Endothelial cell of umbilical vein (primary cell): ENCODE results near the gene KIF6. TPM values are rescaled to one million over a fixed set of nuclear protein-coding genes. Genes with fewer than 3 reads are reported as not detected.

Experiments
- BruUV-seq: library from RNA; stranded (reverse); fragments of 400-500 nt; replicated peaks from 2 replicates; lab custom pipeline; 2021; lab: Mats Ljungman, UMichigan
- CTCF ChIA-PET: fragments of 300-600, 350-600 bp; sonication (Branson Sonifier 250); formaldehyde crosslinking; loops from one replicate; lab custom pipeline; 2021; ENCODE audit warnings: antibody characterized with exemption, inconsistent platforms; lab: Charles Lee
- POLR2A ChIA-PET: fragments of 300-600, 350-600 bp; sonication (Branson Sonifier 250); formaldehyde crosslinking; loops from one replicate; lab custom pipeline; 2021; ENCODE audit warnings: antibody characterized with exemption, inconsistent platforms; lab: Charles Lee
- DNase-seq: peaks from one replicate; pipeline ENCODE4 v3.0.0-alpha.2; 2011; ENCODE audit warnings: low read depth, low spot score
- FAIRE-seq: peaks from 2 replicates; lab custom pipeline; 2011; peaks lifted over from hg19 to GRCh38; lab: Jason Lieb, UNC
- H2AFZ ChIP-seq: 2 replicates; pipeline ENCODE4 v1.6.0; 2012; ENCODE audit warnings: low read depth, low read length, control low read depth, inconsistent platforms
- H3K27ac ChIP-seq: 2 replicates; pipeline ENCODE4 v1.5.1; 2011; ENCODE audit warnings: low read depth, mild to moderate bottlenecking, control low read depth, low read length, moderate library complexity; ENCODE audit not compliant: insufficient read depth
- H3K27me3 ChIP-seq, 2 experiments: 2 replicates each; pipeline versions ENCODE4 v1.6.0 to v1.6.1; 2011; ENCODE audit warnings: low read length in 2 of 2, mixed read lengths in 1 of 2; ENCODE audit not compliant: control insufficient read depth in 2 of 2, insufficient read depth in 2 of 2
- H3K36me3 ChIP-seq, 2 experiments: 2 replicates in 1 of 2; 3 replicates in 1 of 2; pipeline ENCODE4 v1.5.1; 2011; ENCODE audit warnings: low read length in 2 of 2, mild to moderate bottlenecking in 1 of 2, moderate library complexity in 1 of 2; ENCODE audit not compliant: control insufficient read depth in 2 of 2, insufficient read depth in 2 of 2; ENCODE audit errors: extremely low read depth in 1 of 2
- H3K4me1 ChIP-seq: 3 replicates; pipeline ENCODE4 v1.5.1; 2011; ENCODE audit warnings: mild to moderate bottlenecking, low read length; ENCODE audit not compliant: control insufficient read depth, insufficient read depth; ENCODE audit errors: extremely low read depth
- H3K4me2 ChIP-seq: 2 replicates; pipeline ENCODE4 v1.6.1; 2011; ENCODE audit warnings: low read length, control low read depth, mixed read lengths; ENCODE audit not compliant: insufficient read depth
- H3K4me3 ChIP-seq, 3 experiments: fragments of 200-600 bp in 1 of 3; sonication (generic), shearing (Covaris generic) in 1 of 3; replicated peaks in 1 of 3; 2 replicates each; pipeline ENCODE4 v1.5.1; 2011 to 2016; ENCODE audit warnings: control low read depth in 3 of 3, low read length in 3 of 3, mild to moderate bottlenecking in 2 of 3, inconsistent platforms in 1 of 3, low read depth in 1 of 3, moderate library complexity in 1 of 3; ENCODE audit not compliant: insufficient read depth in 1 of 3
- H3K79me2 ChIP-seq: 2 replicates; pipeline ENCODE4 v1.6.0; 2012; ENCODE audit warnings: low read length, inconsistent platforms; ENCODE audit not compliant: control insufficient read depth, insufficient read depth
- H3K9ac ChIP-seq: replicated peaks from 2 replicates; pipeline ENCODE3; 2011; ENCODE audit warnings: low read length, control low read depth; ENCODE audit not compliant: insufficient read depth; ENCODE audit errors: extremely low read depth
- H3K9me1 ChIP-seq: replicated peaks from 3 replicates; pipeline ENCODE4 v1.6.0; 2011; ENCODE audit warnings: mild to moderate bottlenecking, low read length; ENCODE audit not compliant: control insufficient read depth, insufficient read depth; ENCODE audit errors: extremely low read depth
- H3K9me3 ChIP-seq: replicated peaks from 2 replicates; pipeline ENCODE4 v1.5.1; 2012; ENCODE audit warnings: low read length, inconsistent platforms; ENCODE audit not compliant: control insufficient read depth, insufficient read depth
- H4K20me1 ChIP-seq: replicated peaks from 2 replicates; pipeline ENCODE3; 2011; ENCODE audit warnings: mild to moderate bottlenecking, low read length; ENCODE audit not compliant: control insufficient read depth, insufficient read depth; ENCODE audit errors: extremely low read depth
- EZH2 ChIP-seq: IDR thresholded peaks from 2 replicates; pipeline ENCODE4 v1.6.1; 2012; ENCODE audit warnings: borderline replicate concordance, low read depth, mild to moderate bottlenecking, moderate library complexity, low read length, inconsistent platforms; ENCODE audit not compliant: severe bottlenecking
- FOS ChIP-seq: IDR thresholded peaks from 2 replicates; pipeline ENCODE4 v1.6.1; 2011; ENCODE audit warnings: mild to moderate bottlenecking, low read length, moderate library complexity, borderline replicate concordance; ENCODE audit not compliant: insufficient read depth
- GATA2 ChIP-seq: IDR thresholded peaks from 2 replicates; pipeline ENCODE4 v1.7.0; 2011; ENCODE audit warnings: low read depth, mild to moderate bottlenecking, moderate library complexity, mixed read lengths, low read length; ENCODE audit not compliant: insufficient read length, insufficient read depth
- JUN ChIP-seq: IDR thresholded peaks from 2 replicates; pipeline ENCODE4 v1.6.1; 2011; ENCODE audit warnings: borderline replicate concordance, low read depth; ENCODE audit not compliant: insufficient read length, insufficient read depth
- MYC ChIP-seq: IDR thresholded peaks from one replicate; pipeline ENCODE4 v1.6.1; 2011; ENCODE audit warnings: mild to moderate bottlenecking, low read depth, low read length
- POLR2A ChIP-seq: IDR thresholded peaks from 2 replicates; pipeline ENCODE4 v1.6.1; 2012; ENCODE audit warnings: low read depth, mild to moderate bottlenecking, control low read depth, low read length
- POLR2AphosphoS5 ChIP-seq: IDR thresholded peaks from 2 replicates; pipeline ENCODE4 v1.6.1; 2012; ENCODE audit warnings: low read depth, mild to moderate bottlenecking, control low read depth, low read length, moderate library complexity; ENCODE audit not compliant: insufficient read depth
- dilution Hi-C: fragments of 300-500 bp; cut with MboI; formaldehyde crosslinking; loops from one replicate; pipeline ENCODE4 v1.15.0; 2019; ENCODE audit warnings: low sequenced_read_pairs; ENCODE audit not compliant: extremely low pct_ligation_motif_present
- intact Hi-C: fragments of 100-400 bp; cut with micrococcal nuclease; formaldehyde crosslinking; loops from one replicate; pipeline ENCODE4 v1.10.0; 2022
- polyA plus RNA-seq, 4 experiments: library from polyadenylated mRNA; depleted of rRNA in 3 of 4; stranded (reverse) in 3 of 4; unstranded in 1 of 4; fragments of >200 nt; gene quantifications; 2 replicates each; pipeline versions ENCODE4 v1.2.1 to v1.2.3, GENCODE V29; 2011 to 2012; ENCODE audit warnings: missing spikeins in 1 of 4
- total RNA-seq: library from RNA; stranded (reverse); gene quantifications from 2 replicates; pipeline ENCODE4 v1.2.3, GENCODE V29; 2021
- TF ChIP-seq, protein P1 (sequence below): IDR thresholded peaks from 2 replicates; pipeline ENCODE4 v1.6.1; 2011; ENCODE audit not compliant: insufficient read depth, insufficient read length
- TF ChIP-seq, protein P2 (sequence below), 2 donors: IDR thresholded peaks; 1 replicate in 1 of 2; 2 replicates in 1 of 2; pipeline ENCODE4 v1.5.1; 2011; ENCODE audit warnings: low read length in 2 of 2, mild to moderate bottlenecking in 2 of 2, moderate library complexity in 2 of 2, control low read depth in 1 of 2, inconsistent platforms in 1 of 2, low read depth in 1 of 2; ENCODE audit not compliant: insufficient read depth in 1 of 2; ENCODE audit errors: extremely low read depth in 1 of 2

KIF6 gene
- total and polyA plus RNA-seq, 2 donors (not counting 3 experiments of a cell fraction or from before 2014, with no cell fraction given): not detected

DNA sequence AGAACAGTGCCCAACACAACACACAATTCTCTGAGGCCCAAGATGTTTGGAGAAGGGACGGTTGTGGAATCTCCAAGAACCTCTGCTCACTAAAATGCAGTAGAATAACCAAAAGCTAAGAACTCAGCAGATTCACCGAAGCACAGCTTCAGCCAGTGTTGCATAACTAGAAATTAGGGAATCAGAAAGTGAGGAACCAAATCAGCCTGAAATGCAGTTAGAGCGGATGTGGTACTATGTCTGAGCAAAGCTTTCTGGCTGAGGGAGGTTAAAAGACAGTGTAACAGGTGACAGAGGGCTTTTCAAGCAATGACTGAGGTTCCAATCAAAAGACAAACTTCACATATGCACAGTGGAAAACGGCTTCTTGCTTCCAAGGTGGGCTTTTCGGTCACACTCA, 204.8 kb downstream of the KIF6 start:
- Histone ChIP-seq H3K79me2 (no peaks in the 10 kb centered on the region), H4K20me1 (no peaks in the 10 kb centered on the region), H3K36me3 (no peaks in the 10 kb centered on the region), H2AFZ (no peak overlapping the region), H3K9me1 (no peaks in the 10 kb centered on the region), H3K4me2 (no peak overlapping the region), H3K27me3 (no peaks in the 10 kb centered on the region), H3K9me3 (no peaks in the 10 kb centered on the region), H3K4me1 (no peaks in the 10 kb centered on the region), H3K4me3 (no peak overlapping the region), H3K9ac (no peak overlapping the region), H3K27ac (no peak overlapping the region)
- intact Hi-C loops: no loop called here
- TF ChIP-seq EZH2: no peak
- no peak for TF ChIP-seq MYC
- no peak for TF ChIP-seq JUN
- TF ChIP-seq POLR2AphosphoS5: no peak
- no peak for TF ChIP-seq POLR2A
- no peak for TF ChIP-seq FOS
- TF ChIP-seq GATA2: no peak
- TF ChIP-seq, protein P1, sequence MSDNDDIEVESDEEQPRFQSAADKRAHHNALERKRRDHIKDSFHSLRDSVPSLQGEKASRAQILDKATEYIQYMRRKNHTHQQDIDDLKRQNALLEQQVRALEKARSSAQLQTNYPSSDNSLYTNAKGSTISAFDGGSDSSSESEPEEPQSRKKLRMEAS: no peak
- TF ChIP-seq, protein P2, sequence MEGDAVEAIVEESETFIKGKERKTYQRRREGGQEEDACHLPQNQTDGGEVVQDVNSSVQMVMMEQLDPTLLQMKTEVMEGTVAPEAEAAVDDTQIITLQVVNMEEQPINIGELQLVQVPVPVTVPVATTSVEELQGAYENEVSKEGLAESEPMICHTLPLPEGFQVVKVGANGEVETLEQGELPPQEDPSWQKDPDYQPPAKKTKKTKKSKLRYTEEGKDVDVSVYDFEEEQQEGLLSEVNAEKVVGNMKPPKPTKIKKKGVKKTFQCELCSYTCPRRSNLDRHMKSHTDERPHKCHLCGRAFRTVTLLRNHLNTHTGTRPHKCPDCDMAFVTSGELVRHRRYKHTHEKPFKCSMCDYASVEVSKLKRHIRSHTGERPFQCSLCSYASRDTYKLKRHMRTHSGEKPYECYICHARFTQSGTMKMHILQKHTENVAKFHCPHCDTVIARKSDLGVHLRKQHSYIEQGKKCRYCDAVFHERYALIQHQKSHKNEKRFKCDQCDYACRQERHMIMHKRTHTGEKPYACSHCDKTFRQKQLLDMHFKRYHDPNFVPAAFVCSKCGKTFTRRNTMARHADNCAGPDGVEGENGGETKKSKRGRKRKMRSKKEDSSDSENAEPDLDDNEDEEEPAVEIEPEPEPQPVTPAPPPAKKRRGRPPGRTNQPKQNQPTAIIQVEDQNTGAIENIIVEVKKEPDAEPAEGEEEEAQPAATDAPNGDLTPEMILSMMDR (IDR thresholded peaks at IDR 0.05; ENCODE audit: extremely low read depth in 1 of 2, insufficient read depth in 1 of 2, low read depth in 1 of 2, low read length in 2 of 2): no peak
- dilution Hi-C loops: no loop called here
- BruUV-seq: no TSS peak
- DNase-seq (no peak), FAIRE-seq (no peak)
- POLR2A ChIA-PET: no interaction called here
- CTCF ChIA-PET: no interaction called here
